Measurements from ENCODE around the gene SHISA7.
A peak's percentile ranks its signal among the peaks of the same experiment; 100 is the strongest.

SHISA7 gene

DNA sequence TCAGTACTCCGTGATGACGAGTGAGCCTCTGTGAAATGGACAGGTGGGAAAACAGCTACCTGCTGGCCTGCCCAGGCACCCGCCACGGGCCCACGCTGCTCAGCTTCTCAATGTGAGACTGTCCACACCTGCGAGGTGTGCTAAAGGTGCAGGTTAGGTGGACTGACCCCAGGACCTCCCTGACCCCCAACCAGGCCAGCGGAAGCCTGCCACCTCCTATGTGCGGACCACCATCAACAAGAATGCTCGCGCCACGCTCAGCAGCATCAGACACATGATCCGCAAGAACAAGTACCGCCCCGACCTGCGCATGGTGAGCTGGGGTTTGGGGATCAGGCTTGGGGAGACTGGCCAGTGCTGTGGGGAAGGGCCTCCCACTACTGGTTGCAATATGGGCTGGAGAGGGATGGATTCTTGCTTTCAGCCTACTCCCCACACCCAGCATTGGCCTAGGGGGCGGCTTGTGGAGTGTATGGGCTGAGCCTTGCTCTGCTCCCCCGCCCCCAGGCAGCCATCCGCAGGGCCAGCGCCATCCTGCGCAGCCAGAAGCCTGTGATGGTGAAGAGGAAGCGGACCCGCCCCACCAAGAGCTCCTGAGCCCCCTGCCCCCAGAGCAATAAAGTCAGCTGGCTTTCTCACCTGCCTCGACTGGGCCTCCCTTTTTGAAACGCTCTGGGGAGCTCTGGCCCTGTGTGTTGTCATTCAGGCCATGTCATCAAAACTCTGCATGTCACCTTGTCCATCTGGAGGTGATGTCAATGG lies 55.2 kb downstream of the SHISA7 start:
- H3K27ac ChIP-seq (ENCODE audit: insufficient read depth, low read length, poor library complexity, severe bottlenecking): peak overlapping the region; percentile 91
- peaks cover 47% of the 10 kb centered on the region for H3K4me1 ChIP-seq (ENCODE audit: control insufficient read depth, insufficient read depth, low read length, poor library complexity, severe bottlenecking)
- H3K4me3 ChIP-seq (ENCODE audit: insufficient read depth, low read depth, low read length, poor library complexity, severe bottlenecking): no peak overlapping the region
- no peaks in the 10 kb centered on the region for H3K27me3 ChIP-seq (replicated peaks; ENCODE audit: control insufficient read depth, insufficient read depth, low read length, poor library complexity, severe bottlenecking)
- no peaks in the 10 kb centered on the region for H3K9me3 ChIP-seq (ENCODE audit: control insufficient read depth, low read length)
- no peak for DNase-seq
- peaks cover 47% of the 10 kb centered on the region for H3K36me3 ChIP-seq (ENCODE audit: control insufficient read depth, insufficient read depth, low read length)

- H3K9me3 ChIP-seq (ENCODE audit: control insufficient read depth, low read length): no peaks in the 10 kb centered on the region
- H3K4me1 ChIP-seq (ENCODE audit: control insufficient read depth, insufficient read depth, low read length, poor library complexity, severe bottlenecking): peaks cover 50% of the 10 kb centered on the region
- H3K4me3 ChIP-seq (ENCODE audit: insufficient read depth, low read depth, low read length, poor library complexity, severe bottlenecking): peak overlapping the region; percentile 79
- no peaks in the 10 kb centered on the region for H3K27me3 ChIP-seq (replicated peaks; ENCODE audit: control insufficient read depth, insufficient read depth, low read length, poor library complexity, severe bottlenecking)
- H3K36me3 ChIP-seq (ENCODE audit: control insufficient read depth, insufficient read depth, low read length): peaks cover 46% of the 10 kb centered on the region
- H3K27ac ChIP-seq (ENCODE audit: insufficient read depth, low read length, poor library complexity, severe bottlenecking): peak overlapping the region; percentile 91
- DNase-seq: peak in 2 of 3 donors; percentile 9 to 29
These were observed 56.6 kb downstream of the SHISA7 start for GRCh38 chr19:55386493-55386971.

- DNase-seq: peak; percentile 96 to 99 (median 97)
- Histone ChIP-seq H3K4me1 (ENCODE audit: control insufficient read depth, insufficient read depth, low read length, poor library complexity, severe bottlenecking) (peaks cover 50% of the 10 kb centered on the region), H3K36me3 (ENCODE audit: control insufficient read depth, insufficient read depth, low read length) (peaks cover 42% of the 10 kb centered on the region), H3K27me3 (replicated peaks; ENCODE audit: control insufficient read depth, insufficient read depth, low read length, poor library complexity, severe bottlenecking) (no peaks in the 10 kb centered on the region), H3K4me3 (ENCODE audit: insufficient read depth, low read depth, low read length, poor library complexity, severe bottlenecking) (peak within 1 kb of the TSS; percentile 79), H3K27ac (ENCODE audit: insufficient read depth, low read length, poor library complexity, severe bottlenecking) (peak within 1 kb of the TSS; percentile 91), H3K9me3 (ENCODE audit: control insufficient read depth, low read length) (no peaks in the 10 kb centered on the region)
These were observed 57.2 kb downstream of the SHISA7 start, which contains the start of gene RPL28 for GRCh38 chr19:55385724-55386492. Gene RPL28 (plus strand): TSS chr19:55385932. CDS start chr19:55386358, 426 bp downstream.

- H3K4me1 ChIP-seq (ENCODE audit: control insufficient read depth, insufficient read depth, low read length, poor library complexity, severe bottlenecking): peaks cover 50% of the 10 kb centered on the region
- peak overlapping the region; percentile 91 for H3K27ac ChIP-seq (ENCODE audit: insufficient read depth, low read length, poor library complexity, severe bottlenecking)
- H3K36me3 ChIP-seq (ENCODE audit: control insufficient read depth, insufficient read depth, low read length): peaks cover 34% of the 10 kb centered on the region
- no peaks in the 10 kb centered on the region for H3K27me3 ChIP-seq (replicated peaks; ENCODE audit: control insufficient read depth, insufficient read depth, low read length, poor library complexity, severe bottlenecking)
- no peaks in the 10 kb centered on the region for H3K9me3 ChIP-seq (ENCODE audit: control insufficient read depth, low read length)
- peak overlapping the region; percentile 79 for H3K4me3 ChIP-seq (ENCODE audit: insufficient read depth, low read depth, low read length, poor library complexity, severe bottlenecking)
- peak; percentile 76 to 95 (median 92) for DNase-seq
These were observed 58.0 kb downstream of the SHISA7 start for GRCh38 chr19:55384920-55385723.

DNA sequence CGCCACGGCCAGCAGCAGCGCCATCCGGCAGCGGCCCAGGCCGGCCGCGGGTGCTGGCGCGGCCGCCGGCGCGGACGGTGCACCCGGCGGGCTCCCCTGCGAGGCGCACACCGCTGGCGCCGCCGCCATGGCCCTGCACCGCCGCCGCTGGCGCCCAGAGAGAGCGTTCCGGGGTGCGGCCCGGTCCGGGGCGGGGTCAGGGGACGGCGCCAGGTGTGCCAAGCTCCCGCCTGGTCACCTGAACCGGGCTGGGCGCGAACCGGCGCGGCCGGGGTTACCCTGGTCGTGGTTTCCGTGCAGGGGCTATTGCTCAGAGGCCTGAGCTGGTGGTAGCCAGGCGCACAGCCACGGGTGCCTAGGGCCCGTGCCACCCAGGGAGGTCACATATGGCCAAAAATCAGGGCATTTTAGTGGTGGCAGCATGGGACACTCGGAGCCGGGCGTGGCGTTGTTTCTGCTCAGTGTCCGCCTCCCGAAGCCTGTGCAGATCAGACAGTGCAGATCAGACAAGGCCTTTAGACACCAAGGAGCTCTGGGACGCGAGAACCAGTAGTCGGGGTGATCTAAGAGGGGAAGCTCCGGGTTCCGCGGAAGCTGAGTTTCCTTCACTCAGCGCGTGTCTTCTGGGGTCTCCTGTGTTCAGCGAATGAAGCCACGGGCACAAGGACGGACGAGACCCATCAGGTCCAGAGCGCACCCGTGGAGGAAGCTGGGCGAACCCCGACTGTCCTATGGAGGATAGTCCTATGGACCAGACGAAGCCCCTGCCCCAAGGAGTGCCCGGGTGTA lies 58.8 kb downstream of the SHISA7 start, which contains the start of gene TMEM238:
Gene TMEM238 (minus strand): TSS at position 162 of the 789 bp plus-strand sequence. CDS start 33 bp downstream, at position 129.
- DNase-seq: peak in 2 of 3 donors; percentile 20 to 25
- peak within 1 kb of the TSS; percentile 79 for H3K4me3 ChIP-seq (ENCODE audit: insufficient read depth, low read depth, low read length, poor library complexity, severe bottlenecking)
- peaks cover 47% of the 10 kb centered on the region for H3K4me1 ChIP-seq (ENCODE audit: control insufficient read depth, insufficient read depth, low read length, poor library complexity, severe bottlenecking)
- peaks cover 26% of the 10 kb centered on the region for H3K36me3 ChIP-seq (ENCODE audit: control insufficient read depth, insufficient read depth, low read length)
- peak within 1 kb of the TSS; percentile 91 for H3K27ac ChIP-seq (ENCODE audit: insufficient read depth, low read length, poor library complexity, severe bottlenecking)
- no peaks in the 10 kb centered on the region for H3K9me3 ChIP-seq (ENCODE audit: control insufficient read depth, low read length)
- no peaks in the 10 kb centered on the region for H3K27me3 ChIP-seq (replicated peaks; ENCODE audit: control insufficient read depth, insufficient read depth, low read length, poor library complexity, severe bottlenecking)

- Histone ChIP-seq H3K4me1 (ENCODE audit: control insufficient read depth, insufficient read depth, low read length, poor library complexity, severe bottlenecking) (peaks cover 43% of the 10 kb centered on the region), H3K27me3 (replicated peaks; ENCODE audit: control insufficient read depth, insufficient read depth, low read length, poor library complexity, severe bottlenecking) (no peaks in the 10 kb centered on the region), H3K9me3 (ENCODE audit: control insufficient read depth, low read length) (no peaks in the 10 kb centered on the region), H3K27ac (ENCODE audit: insufficient read depth, low read length, poor library complexity, severe bottlenecking) (peak overlapping the region; percentile 12), H3K4me3 (ENCODE audit: insufficient read depth, low read depth, low read length, poor library complexity, severe bottlenecking) (peak overlapping the region; percentile 27), H3K36me3 (ENCODE audit: control insufficient read depth, insufficient read depth, low read length) (peaks cover 18% of the 10 kb centered on the region)
- peak in 2 of 3 donors; percentile 13 to 21 for DNase-seq
These were observed 59.6 kb downstream of the SHISA7 start for GRCh38 chr19:55383279-55384130.

GRCh38 chr19:55382522-55383054 lies 60.5 kb downstream of the SHISA7 start:
- no peaks in the 10 kb centered on the region for H3K27me3 ChIP-seq (replicated peaks; ENCODE audit: control insufficient read depth, insufficient read depth, low read length, poor library complexity, severe bottlenecking)
- H3K27ac ChIP-seq (ENCODE audit: insufficient read depth, low read length, poor library complexity, severe bottlenecking): no peak overlapping the region
- no peaks in the 10 kb centered on the region for H3K9me3 ChIP-seq (ENCODE audit: control insufficient read depth, low read length)
- H3K4me3 ChIP-seq (ENCODE audit: insufficient read depth, low read depth, low read length, poor library complexity, severe bottlenecking): no peak overlapping the region
- DNase-seq: no peak
- peaks cover 35% of the 10 kb centered on the region for H3K4me1 ChIP-seq (ENCODE audit: control insufficient read depth, insufficient read depth, low read length, poor library complexity, severe bottlenecking)
- H3K36me3 ChIP-seq (ENCODE audit: control insufficient read depth, insufficient read depth, low read length): peaks cover 9% of the 10 kb centered on the region

- peaks cover 29% of the 10 kb centered on the region for H3K4me1 ChIP-seq (ENCODE audit: control insufficient read depth, insufficient read depth, low read length, poor library complexity, severe bottlenecking)
- DNase-seq: no peak
- H3K27me3 ChIP-seq (replicated peaks; ENCODE audit: control insufficient read depth, insufficient read depth, low read length, poor library complexity, severe bottlenecking): no peaks in the 10 kb centered on the region
- no peak overlapping the region for H3K4me3 ChIP-seq (ENCODE audit: insufficient read depth, low read depth, low read length, poor library complexity, severe bottlenecking)
- no peak overlapping the region for H3K27ac ChIP-seq (ENCODE audit: insufficient read depth, low read length, poor library complexity, severe bottlenecking)
- no peaks in the 10 kb centered on the region for H3K9me3 ChIP-seq (ENCODE audit: control insufficient read depth, low read length)
- H3K36me3 ChIP-seq (ENCODE audit: control insufficient read depth, insufficient read depth, low read length): peaks cover 3% of the 10 kb centered on the region
These were observed 61.1 kb downstream of the SHISA7 start for GRCh38 chr19:55382013-55382412.
